Coronary artery (tissue), 2 donors: ENCODE measurements around the gene PRR12.

ENCODE experiments used
- DNase-seq: peaks from one replicate; pipeline ENCODE4 v3.0.0-alpha.2; 2017; ENCODE audit warnings: low spot score
- H3K27ac ChIP-seq, 2 donors: fragments of 200-600 bp; sonication (generic); one replicate each; pipeline ENCODE4 v1.5.1; 2016 to 2019
- H3K4me3 ChIP-seq: fragments of 200-600 bp; sonication (generic); 2 replicates; pipeline ENCODE4 v1.5.1; 2016; ENCODE audit warnings: mild to moderate bottlenecking, moderate library complexity
- CTCF ChIP-seq: fragments of 200-600 bp; sonication (generic); IDR thresholded peaks from one replicate; pipeline ENCODE4 v1.5.1; 2019; ENCODE audit warnings: antibody characterized with exemption

The PRR12 gene

GRCh38 chr19:49564616-49565045, 26.4 kb upstream of the PRR12 start:
- no peak overlapping the region for H3K27ac ChIP-seq
- DNase-seq = no peak
- no peak overlapping the region for H3K4me3 ChIP-seq
- TF ChIP-seq CTCF = no peak

- H3K4me3 ChIP-seq = no peak overlapping the region
- TF ChIP-seq CTCF = no peak
- DNase-seq = no peak
- H3K27ac ChIP-seq = no peak overlapping the region
Observed at GRCh38 chr19:49565261-49565660, 25.7 kb upstream of the PRR12 start.

GRCh38 chr19:49566302-49566701, 24.7 kb upstream of the PRR12 start:
- no peak for DNase-seq
- Histone ChIP-seq H3K4me3 (no peak overlapping the region), H3K27ac (no peak overlapping the region)
- TF ChIP-seq CTCF = no peak

- no peak for TF ChIP-seq CTCF
- Histone ChIP-seq H3K27ac (no peak overlapping the region), H3K4me3 (no peak overlapping the region)
- DNase-seq = no peak
Observed at GRCh38 chr19:49567861-49568441, 23.0 kb upstream of the PRR12 start.

GRCh38 chr19:49570138-49570856, 20.7 kb upstream of the PRR12 start:
- DNase-seq = no peak
- no peak overlapping the region for H3K27ac ChIP-seq
- TF ChIP-seq CTCF = peak; percentile 98
- H3K4me3 ChIP-seq = no peak overlapping the region

GRCh38 chr19:49570997-49571676, 19.8 kb upstream of the PRR12 start:
- no peak overlapping the region for H3K27ac ChIP-seq
- H3K4me3 ChIP-seq = no peak overlapping the region
- DNase-seq = no peak
- no peak for TF ChIP-seq CTCF

GRCh38 chr19:49573009-49573408, 18.0 kb upstream of the PRR12 start:
- TF ChIP-seq CTCF = no peak
- H3K27ac ChIP-seq = no peak overlapping the region
- no peak for DNase-seq
- H3K4me3 ChIP-seq = no peak overlapping the region
